Measurements from ENCODE around the gene ZCWPW1.
"Not testable (repeated sequence)": the region's sequence is repeated elsewhere in the genome, so short reads cannot be mapped to it uniquely, and the experiment has no call there.

Gene ZCWPW1

DNA sequence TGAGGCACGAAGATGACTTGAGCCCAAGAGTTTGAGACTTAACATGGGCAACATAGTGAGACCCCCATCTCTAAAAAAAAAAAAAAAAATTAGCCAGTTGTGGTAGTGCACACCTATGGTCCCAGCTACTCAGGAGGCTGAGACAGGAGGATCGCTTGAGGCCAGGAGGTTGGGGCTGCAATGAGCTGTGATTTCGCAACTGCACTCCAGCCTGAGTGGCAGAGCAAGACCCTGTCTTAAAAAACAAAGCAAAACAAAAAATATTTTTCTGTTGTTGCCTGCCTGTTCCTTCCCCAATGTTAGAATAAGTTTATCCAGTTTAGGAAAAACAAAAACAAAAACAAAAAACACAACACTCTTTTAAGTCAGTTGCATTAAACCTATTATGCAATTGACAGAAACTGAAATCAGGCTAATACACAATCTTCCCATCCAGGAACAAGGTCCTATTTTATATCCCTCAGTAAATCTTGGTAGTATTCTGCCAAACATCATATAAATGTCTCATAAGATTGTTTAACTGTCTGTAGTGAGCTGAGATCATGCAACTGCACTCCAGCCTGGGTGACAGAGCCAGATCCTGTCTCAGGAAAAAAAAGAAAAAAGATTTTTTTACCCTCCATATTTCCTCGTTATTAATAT, 50.3 kb downstream of the ZCWPW1 start:
- Histone ChIP-seq H3K27ac (no peak overlapping the region), H3K4me3 (no peak overlapping the region)
- TF ChIP-seq, protein P1, sequence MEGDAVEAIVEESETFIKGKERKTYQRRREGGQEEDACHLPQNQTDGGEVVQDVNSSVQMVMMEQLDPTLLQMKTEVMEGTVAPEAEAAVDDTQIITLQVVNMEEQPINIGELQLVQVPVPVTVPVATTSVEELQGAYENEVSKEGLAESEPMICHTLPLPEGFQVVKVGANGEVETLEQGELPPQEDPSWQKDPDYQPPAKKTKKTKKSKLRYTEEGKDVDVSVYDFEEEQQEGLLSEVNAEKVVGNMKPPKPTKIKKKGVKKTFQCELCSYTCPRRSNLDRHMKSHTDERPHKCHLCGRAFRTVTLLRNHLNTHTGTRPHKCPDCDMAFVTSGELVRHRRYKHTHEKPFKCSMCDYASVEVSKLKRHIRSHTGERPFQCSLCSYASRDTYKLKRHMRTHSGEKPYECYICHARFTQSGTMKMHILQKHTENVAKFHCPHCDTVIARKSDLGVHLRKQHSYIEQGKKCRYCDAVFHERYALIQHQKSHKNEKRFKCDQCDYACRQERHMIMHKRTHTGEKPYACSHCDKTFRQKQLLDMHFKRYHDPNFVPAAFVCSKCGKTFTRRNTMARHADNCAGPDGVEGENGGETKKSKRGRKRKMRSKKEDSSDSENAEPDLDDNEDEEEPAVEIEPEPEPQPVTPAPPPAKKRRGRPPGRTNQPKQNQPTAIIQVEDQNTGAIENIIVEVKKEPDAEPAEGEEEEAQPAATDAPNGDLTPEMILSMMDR (IDR thresholded peaks at IDR 0.05) = no peak
- DNase-seq (ENCODE audit: low spot score) = no peak

DNA sequence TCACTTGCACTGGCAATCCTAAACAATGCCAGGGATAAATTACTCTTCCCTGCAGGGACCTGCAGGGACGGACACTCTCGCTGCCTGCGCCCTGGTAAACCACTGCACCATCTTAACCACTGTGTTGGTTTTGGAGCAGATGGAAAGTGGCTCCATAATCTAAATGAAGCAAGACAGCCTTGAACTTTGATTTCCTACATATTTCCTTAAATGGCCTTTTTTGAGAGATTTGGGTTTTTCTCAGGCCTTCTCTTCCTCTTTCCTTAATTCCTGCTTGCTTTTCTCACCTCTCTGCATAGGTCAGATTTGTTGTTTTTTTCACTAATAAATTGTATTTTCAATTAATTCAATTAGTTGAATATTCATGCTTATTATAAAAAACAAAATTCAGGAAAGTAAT, 52.4 kb downstream of the ZCWPW1 start:
- H3K27ac ChIP-seq = no peak overlapping the region
- H3K4me3 ChIP-seq = no peak overlapping the region
- no peak for DNase-seq (ENCODE audit: low spot score)
- TF ChIP-seq, protein P1 (IDR thresholded peaks at IDR 0.05) = no peak

DNA sequence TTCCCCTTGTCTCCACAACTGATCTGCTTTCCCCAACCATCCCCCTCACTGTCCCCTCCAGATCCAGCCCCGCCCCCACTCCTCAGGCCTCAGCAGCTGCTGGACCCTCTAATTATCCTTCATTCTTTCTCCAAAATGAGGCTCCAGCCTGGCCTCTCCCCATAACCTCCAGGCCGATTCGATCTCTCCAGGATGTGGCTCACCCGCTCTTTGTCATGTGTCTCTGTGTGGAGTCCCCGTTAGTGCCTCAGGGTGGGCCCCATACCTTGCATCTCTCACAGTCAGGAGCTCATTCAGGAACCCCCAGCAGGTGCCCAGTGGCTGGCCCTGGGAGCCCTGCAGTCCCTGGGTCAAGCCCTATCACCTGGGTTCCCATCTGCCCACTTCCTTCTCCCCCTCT, 53.9 kb downstream of the ZCWPW1 start:
- no peak overlapping the region for H3K27ac ChIP-seq
- peak overlapping the region; percentile 51 for H3K4me3 ChIP-seq
- TF ChIP-seq, protein P1 (IDR thresholded peaks at IDR 0.05) = no peak
- no peak for DNase-seq (ENCODE audit: low spot score)

DNA sequence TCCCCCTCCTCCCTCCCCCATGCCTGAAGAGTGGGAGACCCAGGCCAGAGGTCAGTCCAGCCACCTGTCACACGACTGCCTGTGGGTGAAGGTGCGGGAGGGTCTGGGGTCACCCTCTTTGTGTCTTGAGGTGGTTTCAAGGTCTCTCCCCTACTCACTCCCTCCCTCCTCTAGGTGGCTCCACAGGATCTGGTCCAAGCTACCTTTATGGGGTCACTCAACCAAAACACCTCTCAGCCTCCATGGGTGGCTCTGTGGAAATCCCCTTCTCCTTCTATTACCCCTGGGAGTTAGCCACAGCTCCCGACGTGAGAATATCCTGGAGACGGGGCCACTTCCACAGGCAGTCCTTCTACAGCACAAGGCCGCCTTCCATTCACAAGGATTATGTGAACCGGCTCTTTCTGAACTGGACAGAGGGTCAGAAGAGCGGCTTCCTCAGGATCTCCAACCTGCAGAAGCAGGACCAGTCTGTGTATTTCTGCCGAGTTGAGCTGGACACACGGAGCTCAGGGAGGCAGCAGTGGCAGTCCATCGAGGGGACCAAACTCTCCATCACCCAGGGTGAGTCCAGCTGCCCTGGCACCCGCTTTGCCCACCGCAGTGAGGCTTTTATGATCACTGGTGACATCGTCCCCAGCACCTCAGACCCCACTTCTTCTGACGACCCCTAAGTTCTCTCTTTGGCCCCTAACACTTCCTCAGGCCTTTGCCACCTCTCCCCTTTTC, 54.5 kb downstream of the ZCWPW1 start:
- H3K4me3 ChIP-seq = peak overlapping the region; percentile 51
- H3K27ac ChIP-seq = peak overlapping the region in 1 of 2 donors; percentile 78
- not testable (repeated sequence) for DNase-seq (ENCODE audit: low spot score)

DNA sequence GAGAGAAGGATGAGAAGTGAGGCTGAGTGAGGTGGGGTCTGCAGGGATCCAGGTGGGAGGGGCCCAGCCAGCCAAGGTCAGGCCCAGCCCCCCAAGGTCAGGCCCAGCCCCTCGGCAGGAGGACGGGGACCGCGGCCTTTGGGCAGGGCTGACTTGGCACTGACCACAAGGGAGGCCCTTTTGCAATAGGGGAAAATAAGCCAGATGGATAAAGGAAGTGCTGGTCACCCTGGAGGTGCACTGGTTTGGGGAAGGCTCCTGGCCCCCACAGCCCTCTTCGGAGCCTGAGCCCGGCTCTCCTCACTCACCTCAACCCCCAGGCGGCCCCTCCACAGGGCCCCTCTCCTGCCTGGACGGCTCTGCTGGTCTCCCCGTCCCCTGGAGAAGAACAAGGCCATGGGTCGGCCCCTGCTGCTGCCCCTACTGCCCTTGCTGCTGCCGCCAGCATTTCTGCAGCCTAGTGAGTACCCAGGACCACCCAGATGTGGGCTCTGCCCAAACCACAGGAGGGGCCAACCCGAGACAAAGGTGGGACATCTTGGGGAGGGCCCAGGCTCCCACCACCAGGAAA, 55.2 kb downstream of the ZCWPW1 start, which contains the start of gene PILRA:
Gene PILRA (plus strand): TSS at position 227 of the 571 bp plus-strand sequence. CDS start 170 bp downstream, at position 397.
- TF ChIP-seq, protein P1 (IDR thresholded peaks at IDR 0.05) = no peak
- DNase-seq (ENCODE audit: low spot score) = no peak
- Histone ChIP-seq H3K27ac (peak within 1 kb of the TSS; percentile 23 to 78), H3K4me3 (peak within 1 kb of the TSS; percentile 51)

DNA sequence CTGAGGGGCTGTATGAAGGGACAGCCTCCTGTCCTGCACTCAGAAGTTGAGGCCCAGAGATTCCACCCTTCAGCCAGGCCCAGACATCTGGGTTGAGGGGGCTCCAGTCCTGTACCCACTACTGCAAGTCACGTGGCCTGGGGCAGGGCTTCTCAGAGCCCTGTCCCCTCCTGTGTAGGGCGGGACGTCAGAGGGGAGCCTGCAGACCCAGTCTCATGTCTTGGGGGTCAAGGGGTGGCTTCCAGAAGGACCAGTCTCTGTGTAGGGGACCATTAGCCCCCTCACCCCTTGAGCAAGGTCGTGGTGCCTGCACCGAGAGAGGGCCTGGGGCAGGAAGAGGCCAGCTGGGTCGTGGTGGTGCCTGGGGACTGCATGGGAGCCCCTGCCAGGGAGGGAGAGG, 55.8 kb downstream of the ZCWPW1 start:
- no peak overlapping the region for H3K4me3 ChIP-seq
- H3K27ac ChIP-seq = peak overlapping the region in 1 of 2 donors; percentile 78
- no peak for DNase-seq (ENCODE audit: low spot score)
- TF ChIP-seq, protein P1 (IDR thresholded peaks at IDR 0.05) = no peak

DNA sequence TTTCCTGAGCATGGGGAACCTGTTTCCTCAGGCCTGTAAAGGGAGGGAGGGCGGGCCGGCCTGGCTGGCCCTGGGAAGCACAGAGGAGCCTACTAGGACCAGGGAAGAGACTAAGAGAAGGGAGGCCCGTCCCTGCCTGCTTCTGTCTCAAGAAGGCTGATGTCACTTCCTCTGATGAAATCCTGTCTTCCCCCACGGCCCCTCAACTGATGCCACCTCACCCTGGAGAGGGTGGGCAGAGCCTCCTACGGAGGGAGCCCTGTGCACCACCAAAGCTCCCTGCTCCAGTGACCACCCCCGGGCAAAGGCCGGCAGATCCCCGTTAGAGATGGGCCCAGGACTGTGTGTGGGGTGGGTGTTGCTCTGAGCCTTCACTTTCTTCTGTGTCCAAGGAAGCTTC, 56.2 kb downstream of the ZCWPW1 start:
- no peak for DNase-seq (ENCODE audit: low spot score)
- no peak overlapping the region for H3K4me3 ChIP-seq
- TF ChIP-seq, protein P1 (IDR thresholded peaks at IDR 0.05) = no peak
- H3K27ac ChIP-seq = peak overlapping the region in 1 of 2 donors; percentile 78
